Natural killer cell (primary cell): Measurements from ENCODE around the gene ATP1B2. TPM values are rescaled to one million over a fixed set of nuclear protein-coding genes. Genes with fewer than 3 reads are reported as not detected.

ENCODE experiments used
- ATAC-seq, 3 donors: fragments of 150-1000 bp in 2 of 3; fragments of 200-7000 bp in 1 of 3; cut with Tn5 transposase; 1 replicate in 1 of 3; 2 replicates in 2 of 3; pipeline ENCODE4 v1.10.0; 2021; ENCODE audit warnings: mild to moderate bottlenecking in 2 of 3, moderate library complexity in 2 of 3
- DNase-seq, 2 donors: peaks; one replicate each; pipeline versions ENCODE4 v3.0.0 to v3.0.0-alpha.2; 2013 to 2021; ENCODE audit warnings: mixed read lengths in 1 of 2
- H3K27ac ChIP-seq: one replicate; pipeline ENCODE4 v1.5.1; 2013; ENCODE audit warnings: mild to moderate bottlenecking, low read length
- H3K27me3 ChIP-seq: one replicate; pipeline ENCODE4 v1.6.1; 2013; ENCODE audit warnings: low read length; ENCODE audit not compliant: control insufficient read depth, insufficient read depth
- H3K36me3 ChIP-seq: one replicate; pipeline ENCODE4 v1.6.1; 2013; ENCODE audit warnings: low read length; ENCODE audit not compliant: control insufficient read depth, insufficient read depth
- H3K4me1 ChIP-seq: one replicate; pipeline ENCODE4 v1.6.1; 2013; ENCODE audit warnings: low read length; ENCODE audit not compliant: control insufficient read depth, insufficient read depth
- H3K4me3 ChIP-seq: one replicate; pipeline ENCODE4 v1.5.1; 2013; ENCODE audit warnings: low read length
- H3K9me3 ChIP-seq: one replicate; pipeline ENCODE4 v1.6.1; 2013; ENCODE audit warnings: low read length; ENCODE audit not compliant: control insufficient read depth, insufficient read depth
- H3K27ac Mint-ChIP-seq, 2 donors: one replicate each; pipeline ENCODE4 v1.8.0; 2022; ENCODE audit warnings: mild to moderate bottlenecking in 2 of 2, mixed read lengths in 2 of 2, moderate library complexity in 1 of 2
- H3K27me3 Mint-ChIP-seq, 2 donors: one replicate each; pipeline ENCODE4 v1.8.0; 2022; ENCODE audit warnings: low read depth in 2 of 2, mixed read lengths in 2 of 2
- H3K36me3 Mint-ChIP-seq: one replicate; pipeline ENCODE4 v1.8.0; 2022; ENCODE audit warnings: mixed read lengths
- H3K4me1 Mint-ChIP-seq, 2 donors: one replicate each; pipeline ENCODE4 v1.8.0; 2022; ENCODE audit warnings: mixed read lengths in 2 of 2
- H3K4me3 Mint-ChIP-seq: one replicate; pipeline ENCODE4 v1.8.0; 2022; ENCODE audit warnings: mild to moderate bottlenecking, moderate library complexity, mixed read lengths
- H3K9me3 Mint-ChIP-seq, 2 donors: one replicate each; pipeline ENCODE4 v1.8.0; 2022; ENCODE audit warnings: mixed read lengths in 2 of 2
- WGBS: methylation state at CpG from one replicate; pipeline ENCODE4 v1.1.7; 2013; ENCODE audit warnings: missing lambda C conversion rate; ENCODE audit not compliant: insufficient coverage; 5-methylcytosine and 5-hydroxymethylcytosine counted together
- intact Hi-C: fragments of 100-400 bp; cut with micrococcal nuclease; formaldehyde crosslinking; loops from one replicate; pipeline ENCODE4 v1.14.2; 2022
- total RNA-seq, 4 donors: library from RNA; stranded (reverse); fragments of 120-200 nt in 1 of 4; gene quantifications; one replicate each; pipeline versions ENCODE4 v1.2.3 to v1.2.4, GENCODE V29; 2013 to 2022
- TF ChIP-seq, protein P1 (sequence below): fragments of 200-600 bp; IDR thresholded peaks from one replicate; pipeline ENCODE4 v1.8.0; 2022; ENCODE audit warnings: antibody characterized with exemption

Gene ATP1B2
- total RNA-seq, 3 donors from 2014 or later (not counting 1 experiment from before 2014, with no cell fraction given), result 0.18 to 0.19 TPM; not detected in 1

DNA sequence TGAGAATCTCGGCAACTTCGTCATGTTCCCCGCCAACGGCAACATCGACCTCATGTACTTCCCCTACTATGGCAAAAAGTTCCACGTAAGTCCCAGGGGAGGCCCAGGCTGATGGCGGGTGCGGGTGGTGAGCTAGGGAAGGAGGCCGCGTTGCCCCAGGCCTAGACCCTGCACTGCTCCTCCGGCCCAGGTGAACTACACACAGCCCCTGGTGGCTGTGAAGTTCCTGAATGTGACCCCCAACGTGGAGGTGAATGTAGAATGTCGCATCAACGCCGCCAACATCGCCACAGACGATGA, 4.8 kb downstream of the ATP1B2 start:
- TF ChIP-seq, protein P1, sequence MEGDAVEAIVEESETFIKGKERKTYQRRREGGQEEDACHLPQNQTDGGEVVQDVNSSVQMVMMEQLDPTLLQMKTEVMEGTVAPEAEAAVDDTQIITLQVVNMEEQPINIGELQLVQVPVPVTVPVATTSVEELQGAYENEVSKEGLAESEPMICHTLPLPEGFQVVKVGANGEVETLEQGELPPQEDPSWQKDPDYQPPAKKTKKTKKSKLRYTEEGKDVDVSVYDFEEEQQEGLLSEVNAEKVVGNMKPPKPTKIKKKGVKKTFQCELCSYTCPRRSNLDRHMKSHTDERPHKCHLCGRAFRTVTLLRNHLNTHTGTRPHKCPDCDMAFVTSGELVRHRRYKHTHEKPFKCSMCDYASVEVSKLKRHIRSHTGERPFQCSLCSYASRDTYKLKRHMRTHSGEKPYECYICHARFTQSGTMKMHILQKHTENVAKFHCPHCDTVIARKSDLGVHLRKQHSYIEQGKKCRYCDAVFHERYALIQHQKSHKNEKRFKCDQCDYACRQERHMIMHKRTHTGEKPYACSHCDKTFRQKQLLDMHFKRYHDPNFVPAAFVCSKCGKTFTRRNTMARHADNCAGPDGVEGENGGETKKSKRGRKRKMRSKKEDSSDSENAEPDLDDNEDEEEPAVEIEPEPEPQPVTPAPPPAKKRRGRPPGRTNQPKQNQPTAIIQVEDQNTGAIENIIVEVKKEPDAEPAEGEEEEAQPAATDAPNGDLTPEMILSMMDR, result no peak
- Histone ChIP-seq H3K9me3 (no peaks in the 10 kb centered on the region), H3K4me3 (no peak overlapping the region), H3K27ac (no peak overlapping the region), H3K27me3 (peaks cover 13% of the 10 kb centered on the region), H3K36me3 (no peaks in the 10 kb centered on the region), H3K4me1 (peaks cover 12% of the 10 kb centered on the region)
- Mint-ChIP-seq H3K27ac (no peak overlapping the region), H3K4me1 (peaks cover 8 to 9% of the 10 kb centered on the region in 2 donors), H3K9me3 (no peaks in the 10 kb centered on the region), H3K4me3 (no peak overlapping the region), H3K36me3 (no peaks in the 10 kb centered on the region), H3K27me3 (peaks cover 19 to 20% of the 10 kb centered on the region in 2 donors)
- WGBS, result 89% methylated on average over 17 of the region's 17 CpGs
- intact Hi-C loops, result no loop called here
- ATAC-seq (no peak), DNase-seq (no peak)

DNA sequence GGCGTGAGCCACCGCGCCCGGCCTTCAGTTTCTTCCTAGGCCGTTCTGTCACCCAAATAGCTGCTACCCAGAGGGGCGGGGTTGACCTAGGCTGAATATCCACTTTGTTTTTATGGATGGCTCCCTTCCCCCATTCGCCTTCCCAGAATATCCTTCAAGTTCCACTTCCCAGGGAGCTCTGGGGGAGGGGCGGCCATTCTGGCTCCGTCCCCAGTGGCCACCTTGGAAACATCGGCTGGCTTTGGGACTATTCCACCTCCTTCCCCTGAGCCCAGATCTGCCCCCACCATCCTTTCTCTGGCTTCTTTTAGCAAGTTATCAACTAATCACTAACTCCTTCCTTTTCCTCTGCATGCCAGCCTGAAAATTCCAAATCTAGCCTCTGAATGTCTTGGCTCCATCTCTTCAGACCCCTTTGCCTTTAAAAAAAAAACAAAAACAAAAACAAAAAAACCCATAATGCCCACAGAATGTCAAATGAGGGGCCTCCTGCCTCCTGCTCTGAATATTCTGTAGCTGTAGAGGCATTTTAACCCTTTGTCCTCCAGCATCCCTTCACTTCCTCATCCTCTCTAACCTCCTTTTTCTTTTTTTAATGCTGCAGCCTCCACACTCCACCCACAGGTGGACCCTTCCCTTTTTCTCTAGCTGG, 6.4 kb downstream of the ATP1B2 start:
- TF ChIP-seq, protein P1, result no peak
- no peaks in the 10 kb centered on the region for H3K36me3 Mint-ChIP-seq
- ATAC-seq (no peak), DNase-seq (no peak)
- H3K4me3 Mint-ChIP-seq, result no peak overlapping the region
- no peak overlapping the region for H3K27ac ChIP-seq
- no peak overlapping the region for H3K27ac Mint-ChIP-seq
- H3K27me3 Mint-ChIP-seq, result peaks cover 11 to 12% of the 10 kb centered on the region in 2 donors
- WGBS, result 84% methylated on average over 10 of the region's 10 CpGs
- peaks cover 6% of the 10 kb centered on the region for H3K27me3 ChIP-seq
- H3K4me3 ChIP-seq, result no peak overlapping the region
- no peaks in the 10 kb centered on the region for H3K9me3 Mint-ChIP-seq
- H3K4me1 ChIP-seq, result no peaks in the 10 kb centered on the region
- no peaks in the 10 kb centered on the region for H3K4me1 Mint-ChIP-seq
- H3K9me3 ChIP-seq, result no peaks in the 10 kb centered on the region
- intact Hi-C loops, result no loop called here
- H3K36me3 ChIP-seq, result no peaks in the 10 kb centered on the region

DNA sequence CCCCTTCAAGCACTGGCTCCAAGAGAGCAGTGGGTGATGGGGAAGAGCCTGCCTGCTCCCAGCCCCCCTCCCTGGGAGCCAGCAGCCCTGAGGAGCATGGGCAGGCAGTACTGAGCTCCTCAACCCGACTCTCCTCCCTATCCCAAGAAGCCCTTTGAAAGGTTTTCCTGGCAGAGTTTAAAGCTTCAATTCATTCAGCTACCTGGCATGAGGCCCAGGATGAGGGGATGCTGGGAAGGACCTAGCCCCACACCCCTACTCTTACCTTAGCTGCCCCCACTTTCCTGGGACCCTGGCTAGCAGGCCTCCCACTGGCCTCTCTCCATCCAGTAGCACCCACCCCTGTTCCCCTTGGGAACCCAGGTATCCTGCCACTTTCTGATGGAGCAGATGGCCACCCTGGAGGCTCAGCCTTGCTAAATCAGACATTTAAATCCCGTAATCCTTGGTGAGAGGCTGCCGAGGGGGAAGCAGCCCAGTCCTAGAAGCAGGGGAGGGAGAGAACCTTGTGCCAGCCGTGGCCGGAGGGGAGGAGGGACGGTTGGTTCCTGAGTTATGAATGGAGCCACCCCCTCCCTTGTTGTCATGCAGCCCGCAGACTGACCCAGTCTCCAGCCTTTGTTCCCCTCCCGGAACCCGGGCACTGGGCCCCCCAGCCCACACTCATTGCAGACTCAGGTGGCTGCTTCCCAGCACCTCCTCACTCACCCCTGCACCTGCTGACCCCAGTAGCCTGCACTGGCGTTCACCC, 17.1 kb downstream of the ATP1B2 start:
- no peak overlapping the region for H3K27ac Mint-ChIP-seq
- no peaks in the 10 kb centered on the region for H3K27me3 Mint-ChIP-seq
- Histone ChIP-seq H3K9me3 (no peaks in the 10 kb centered on the region), H3K27ac (no peak overlapping the region), H3K27me3 (no peaks in the 10 kb centered on the region), H3K4me1 (no peaks in the 10 kb centered on the region), H3K4me3 (no peak overlapping the region), H3K36me3 (peaks cover 43% of the 10 kb centered on the region)
- intact Hi-C loops, result no loop called here
- no peaks in the 10 kb centered on the region for H3K4me1 Mint-ChIP-seq
- ATAC-seq (no peak), DNase-seq (no peak)
- WGBS, result 95% methylated on average over 10 of the region's 10 CpGs
- H3K4me3 Mint-ChIP-seq, result no peak overlapping the region
- TF ChIP-seq, protein P1, result no peak
- H3K36me3 Mint-ChIP-seq, result no peaks in the 10 kb centered on the region
- H3K9me3 Mint-ChIP-seq, result no peaks in the 10 kb centered on the region
